HepG2 (cell line): ENCODE measurements around the gene DDN. TPM values are rescaled to one million over a fixed set of nuclear protein-coding genes. Genes with fewer than 3 reads are reported as not detected.

Source experiments
- ATAC-seq: fragments of 200-7000 bp; cut with Tn5 transposase; 3 replicates; pipeline ENCODE4 v1.9.1; 2020; ENCODE audit warnings: mild to moderate bottlenecking, moderate library complexity
- BruUV-seq: library from RNA; stranded (reverse); fragments of 400-500 nt; replicated peaks from 2 replicates; lab custom pipeline; 2021; lab: Mats Ljungman, UMichigan
- CTCF ChIA-PET: fragments of 300-600 bp; formaldehyde crosslinking; extraction: SDS; loops from one replicate; lab custom pipeline; 2021; ENCODE audit warnings: low total read pairs, inconsistent platforms, low intra/inter-chr PET ratio; lab: Yijun Ruan, JAX
- POLR2A ChIA-PET: fragments of 350-600 bp; sonication (Branson Sonifier 250); formaldehyde crosslinking; loops from one replicate; lab custom pipeline; 2020; ENCODE audit warnings: antibody characterized with exemption, inconsistent platforms; lab: Yijun Ruan, JAX
- DNase-seq: peaks from one replicate; pipeline ENCODE4 v3.0.0-alpha.2; 2015; ENCODE audit warnings: low spot score
- FAIRE-seq: peaks from 3 replicates; lab custom pipeline; 2011; peaks lifted over from hg19 to GRCh38; lab: Jason Lieb, UNC
- H2AFZ ChIP-seq: one replicate; pipeline ENCODE4 v1.6.1; 2011; ENCODE audit warnings: low read length, inconsistent platforms
- H3K27ac ChIP-seq: fragments of 300-600 bp; 3 replicates; pipeline ENCODE4 v1.8.0; 2011; ENCODE audit warnings: mixed run types, mild to moderate bottlenecking, mixed read lengths, low read length, inconsistent platforms; ENCODE audit not compliant: insufficient read depth; ENCODE audit errors: extremely low read length
- H3K27me3 ChIP-seq, 2 experiments: fragments of 200-600 bp in 1 of 2; 2 replicates in 1 of 2; 3 replicates in 1 of 2; pipeline versions ENCODE4 v1.6.0 to v1.8.0; 2011; ENCODE audit warnings: low read length in 2 of 2, mild to moderate bottlenecking in 2 of 2, moderate library complexity in 2 of 2, inconsistent platforms in 1 of 2; ENCODE audit not compliant: insufficient read depth in 2 of 2, control insufficient read depth in 1 of 2
- H3K36me3 ChIP-seq, 2 experiments: fragments of 200-600 bp in 1 of 2; replicated peaks in 1 of 2; 2 replicates in 1 of 2; 3 replicates in 1 of 2; pipeline versions ENCODE4 v1.5.1 to v1.8.0; 2011; ENCODE audit warnings: low read length in 2 of 2, inconsistent platforms in 1 of 2; ENCODE audit not compliant: insufficient read depth in 2 of 2, control insufficient read depth in 1 of 2
- H3K4me1 ChIP-seq: 2 replicates; pipeline ENCODE4 v1.5.1; 2012; ENCODE audit warnings: low read length, inconsistent platforms; ENCODE audit not compliant: insufficient read depth
- H3K4me2 ChIP-seq: 2 replicates; pipeline ENCODE4 v1.6.0; 2011; ENCODE audit warnings: low read depth, low read length, inconsistent platforms
- H3K4me3 ChIP-seq, 3 experiments: fragments of 200-600 bp in 1 of 3; sonication (generic), shearing (Covaris generic) in 1 of 3; replicated peaks in 1 of 3; 2 replicates each; pipeline ENCODE4 v1.5.1; 2011 to 2016; ENCODE audit warnings: low read length in 3 of 3, inconsistent platforms in 2 of 3, low read depth in 2 of 3, mild to moderate bottlenecking in 2 of 3, control low read depth in 1 of 3, mixed read lengths in 1 of 3; ENCODE audit not compliant: insufficient read depth in 1 of 3
- H3K79me2 ChIP-seq: one replicate; pipeline ENCODE4 v1.6.1; 2011; ENCODE audit warnings: low read length, inconsistent platforms; ENCODE audit not compliant: insufficient read depth
- H3K9ac ChIP-seq: 2 replicates; pipeline ENCODE4 v1.6.0; 2011; ENCODE audit warnings: mild to moderate bottlenecking, low read depth, low read length, inconsistent platforms; ENCODE audit not compliant: insufficient read depth
- H3K9me3 ChIP-seq: 2 replicates; pipeline ENCODE4 v1.5.1; 2012; ENCODE audit warnings: mild to moderate bottlenecking, low read length
- H4K20me1 ChIP-seq: 2 replicates; pipeline ENCODE4 v1.6.0; 2011; ENCODE audit warnings: inconsistent platforms, mild to moderate bottlenecking, low read length, moderate library complexity; ENCODE audit not compliant: insufficient read depth
- AGO1 ChIP-seq: fragments of 200-400 bp; formaldehyde crosslinking; IDR thresholded peaks from 2 replicates; pipeline ENCODE4 v1.6.1; 2017; ENCODE audit warnings: mild to moderate bottlenecking, low read depth, low read length, moderate library complexity; ENCODE audit not compliant: poor library complexity, severe bottlenecking
- ARID2 ChIP-seq: sonication (generic); formaldehyde crosslinking; IDR thresholded peaks from 2 replicates; pipeline ENCODE4 v1.8.1; 2022; ENCODE audit warnings: mild to moderate bottlenecking, missing genetic modification reagents, borderline replicate concordance
- GABPB1 ChIP-seq: IDR thresholded peaks from 2 replicates; pipeline ENCODE4 v1.6.1; 2016; ENCODE audit warnings: mild to moderate bottlenecking, missing genetic modification reagents, moderate library complexity, missing compliant biosample characterization
- IKZF5 ChIP-seq: IDR thresholded peaks from 2 replicates; pipeline ENCODE4 v1.6.1; 2018; ENCODE audit warnings: missing genetic modification reagents, mild to moderate bottlenecking, missing compliant biosample characterization
- KDM2A ChIP-seq: sonication (generic); formaldehyde crosslinking; IDR thresholded peaks from 2 replicates; pipeline ENCODE4 v1.4.0; 2020; ENCODE audit warnings: low read depth, missing genetic modification reagents, borderline replicate concordance
- NBN ChIP-seq: fragments of 450-650 bp; conservative IDR thresholded peaks from 2 replicates; pipeline ENCODE4 v1.6.1; 2017
- RBFOX2 ChIP-seq: fragments of 200-400 bp; formaldehyde crosslinking; IDR thresholded peaks from 2 replicates; pipeline ENCODE4 v1.6.1; 2017; ENCODE audit warnings: low read depth, mild to moderate bottlenecking, low read length
- RFX1 ChIP-seq: fragments of 450-650 bp; IDR thresholded peaks from 2 replicates; pipeline ENCODE4 v1.6.1; 2017
- RXRB ChIP-seq: IDR thresholded peaks from 2 replicates; pipeline ENCODE4 v1.6.1; 2016; ENCODE audit warnings: borderline replicate concordance, missing genetic modification reagents, missing compliant biosample characterization
- ZNF224 ChIP-seq: sonication (generic); formaldehyde crosslinking; IDR thresholded peaks from 2 replicates; pipeline ENCODE4 v1.5.0; 2020; ENCODE audit warnings: mild to moderate bottlenecking, missing genetic modification reagents
- ZNF296 ChIP-seq: sonication (generic); formaldehyde crosslinking; conservative IDR thresholded peaks from 2 replicates; pipeline ENCODE4 v1.5.0; 2020; ENCODE audit warnings: mild to moderate bottlenecking, missing genetic modification reagents
- ZNF329 ChIP-seq: sonication (generic); formaldehyde crosslinking; IDR thresholded peaks from 2 replicates; pipeline ENCODE4 v1.9.0; 2021; ENCODE audit warnings: low read depth, mild to moderate bottlenecking, missing genetic modification reagents
- ZNF557 ChIP-seq: sonication (generic); formaldehyde crosslinking; IDR thresholded peaks from 2 replicates; pipeline ENCODE4 v1.4.0; 2020; ENCODE audit warnings: missing genetic modification reagents
- ZNF75D ChIP-seq: sonication (generic); formaldehyde crosslinking; IDR thresholded peaks from 2 replicates; pipeline ENCODE4 v1.8.1; 2023; ENCODE audit warnings: missing genetic modification reagents, mild to moderate bottlenecking, borderline replicate concordance
- ZNF780A ChIP-seq: sonication (generic); formaldehyde crosslinking; IDR thresholded peaks from 2 replicates; pipeline ENCODE4 v1.8.0; 2022; ENCODE audit warnings: mild to moderate bottlenecking, missing genetic modification reagents, moderate library complexity
- ZNF782 ChIP-seq: sonication (generic); formaldehyde crosslinking; IDR thresholded peaks from 2 replicates; pipeline ENCODE4 v1.4.0; 2020; ENCODE audit warnings: missing genetic modification reagents, mild to moderate bottlenecking, borderline replicate concordance
- ZNF83 ChIP-seq: sonication (generic); formaldehyde crosslinking; IDR thresholded peaks from 2 replicates; pipeline ENCODE4 v1.4.0; 2020; ENCODE audit warnings: missing genetic modification reagents, mild to moderate bottlenecking, borderline replicate concordance
- ZSCAN12 ChIP-seq: sonication (generic); formaldehyde crosslinking; IDR thresholded peaks from 2 replicates; pipeline ENCODE4 v1.9.0; 2021; ENCODE audit warnings: mild to moderate bottlenecking, missing genetic modification reagents
- WGBS: methylation state at CpG from one replicate; pipeline ENCODE4 v1.1.6; 2017; ENCODE audit warnings: low lambda C conversion rate; 5-methylcytosine and 5-hydroxymethylcytosine counted together
- in situ Hi-C: cut with HindIII; loops from 2 replicates; pipeline ENCODE4 v1.10.0; 2017; ENCODE audit warnings: low pct_unique_long_range_greater_than_20kb; ENCODE audit not compliant: extremely low pct_ligation_motif_present
- intact Hi-C: fragments of 100-400 bp; cut with micrococcal nuclease; formaldehyde crosslinking; loops from one replicate; pipeline ENCODE4 v1.10.0; 2022; ENCODE audit not compliant: unreplicated experiment
- polyA plus RNA-seq, 8 experiments: library from polyadenylated mRNA; depleted of rRNA in 3 of 8; stranded (reverse) in 7 of 8; unstranded in 1 of 8; fragments of >200 nt; fragmentation: Illumina TruSeq in 4 of 8; extraction: Trizol in 4 of 8; gene quantifications; 2 replicates each; pipeline versions ENCODE4 v1.2.1 to v1.2.3, GENCODE V29; 2011 to 2016; ENCODE audit warnings: low read depth in 4 of 8, missing spikeins in 1 of 8, mixed read lengths in 1 of 8; ENCODE audit not compliant: insufficient read depth in 1 of 8
- total RNA-seq, 5 experiments: library from RNA; depleted of rRNA; stranded (reverse); fragments of >200 nt; fragmentation: Illumina TruSeq; extraction: Trizol; gene quantifications; 2 replicates each; pipeline ENCODE4 v1.2.3, GENCODE V29; 2016; ENCODE audit warnings: low read depth in 1 of 5
- TF ChIP-seq, protein P1 (sequence below): sonication (generic); formaldehyde crosslinking; IDR thresholded peaks from 2 replicates; pipeline ENCODE4 v1.4.0; 2020; ENCODE audit warnings: mild to moderate bottlenecking, missing genetic modification reagents

Gene DDN
- total and polyA plus RNA-seq, 2 of the 13 experiments (the other 11 are each of a cell fraction or from before 2014, with no cell fraction given): 0.24 to 0.53 TPM

DNA sequence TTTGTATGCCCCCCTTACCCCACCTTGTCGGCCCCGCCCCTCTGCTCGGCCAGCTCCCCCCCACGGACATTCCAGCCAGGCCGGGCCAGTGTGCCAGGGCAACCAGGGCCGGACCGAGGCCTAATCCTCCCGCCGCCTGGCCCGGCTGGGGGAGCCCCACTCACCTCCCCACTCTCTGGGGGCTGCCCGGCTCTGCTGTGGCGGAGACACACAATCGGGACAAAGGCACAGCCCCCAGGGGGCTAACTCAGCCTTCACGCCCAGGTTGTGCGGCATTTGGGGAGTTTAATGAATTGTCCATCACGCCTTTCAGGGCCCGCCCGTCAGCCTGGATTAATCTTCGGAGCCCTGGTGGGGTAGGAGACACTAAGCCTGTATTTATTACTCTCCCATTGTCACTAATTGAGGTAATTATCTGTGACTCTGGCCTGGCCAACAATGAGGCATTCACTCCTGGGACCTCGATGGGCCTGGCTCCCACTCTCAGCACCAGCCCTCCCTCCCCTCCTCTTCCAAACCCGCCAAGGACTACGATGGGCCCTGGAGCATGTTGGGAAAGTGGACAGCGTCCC, 12.4 kb downstream of the DDN start:
- Histone ChIP-seq H3K9me3 (no peaks in the 10 kb centered on the region), H3K79me2 (no peaks in the 10 kb centered on the region), H3K4me3 (no peak overlapping the region), H4K20me1 (no peaks in the 10 kb centered on the region), H3K36me3 (no peaks in the 10 kb centered on the region), H3K4me1 (no peaks in the 10 kb centered on the region), H3K9ac (no peak overlapping the region), H2AFZ (no peak overlapping the region), H3K4me2 (no peak overlapping the region), H3K27ac (no peak overlapping the region), H3K27me3 (peaks cover 12 to 72% of the 10 kb centered on the region in 2 experiments; a peak in 4 of 5 replicates)
- WGBS: 36% methylated on average over 17 of the region's 23 CpGs
- BruUV-seq: no TSS peak
- intact Hi-C loops (no loop called here), in situ Hi-C loops (no loop called here)
- TF ChIP-seq ARID2 (no peak), RBFOX2 (no peak), GABPB1 (CRISPR knock-in tag) (no peak), RFX1 (no peak)
- ATAC-seq (no peak), FAIRE-seq (no peak), DNase-seq (no peak)
- POLR2A ChIA-PET: no interaction called here
- CTCF ChIA-PET: interaction anchor here (1.5 kb wide), 1 partner anchor 21 kb away, joined by 3 read pairs; no protein-coding TSS in a partner anchor

DNA sequence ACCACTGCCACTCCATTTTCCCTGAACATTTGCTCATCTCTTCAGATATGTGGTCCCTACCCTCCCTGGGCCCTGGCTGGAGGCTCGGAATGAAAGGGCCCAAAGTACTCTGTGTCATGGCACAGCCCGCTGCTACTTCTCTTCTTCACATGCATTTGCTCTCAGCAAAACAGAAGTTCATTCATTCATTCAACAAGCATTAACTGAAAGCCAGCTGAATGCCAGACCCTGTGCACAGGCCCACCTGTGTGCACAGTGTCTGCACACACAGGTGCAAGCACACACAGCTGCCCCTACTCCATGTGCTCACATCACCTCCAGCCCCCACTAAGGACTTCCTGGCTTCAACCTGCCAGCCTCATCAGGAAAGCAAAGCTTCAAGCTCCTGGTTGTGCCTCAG, 13.3 kb downstream of the DDN start:
- Histone ChIP-seq H3K36me3 (no peaks in the 10 kb centered on the region), H3K79me2 (no peaks in the 10 kb centered on the region), H3K4me3 (no peak overlapping the region), H3K9me3 (no peaks in the 10 kb centered on the region), H3K27me3 (peaks cover 20 to 78% of the 10 kb centered on the region in 2 experiments), H3K9ac (no peak overlapping the region), H3K27ac (no peak overlapping the region), H3K4me2 (no peak overlapping the region), H3K4me1 (peaks cover 3% of the 10 kb centered on the region), H4K20me1 (no peaks in the 10 kb centered on the region), H2AFZ (no peak overlapping the region)
- ChIA-PET CTCF (no interaction called here), POLR2A (no interaction called here)
- WGBS: 26% methylated on average over 2 of the region's 2 CpGs
- ATAC-seq: no peak
- TF ChIP-seq ZNF557 (CRISPR knock-in tag): no peak
- no peak for TF ChIP-seq NBN
- no peak for TF ChIP-seq ZNF296 (CRISPR knock-in tag)
- TF ChIP-seq ZNF780A: no peak
- TF ChIP-seq KDM2A (CRISPR knock-in tag): no peak
- TF ChIP-seq ZNF329 (CRISPR knock-in tag): no peak
- no peak for TF ChIP-seq AGO1
- no peak for TF ChIP-seq ZNF75D (CRISPR knock-in tag)
- TF ChIP-seq ZNF83: no peak
- no peak for TF ChIP-seq ZSCAN12 (CRISPR knock-in tag)
- no peak for TF ChIP-seq IKZF5 (CRISPR knock-in tag)
- TF ChIP-seq RXRB (CRISPR knock-in tag): no peak
- TF ChIP-seq, protein P1, sequence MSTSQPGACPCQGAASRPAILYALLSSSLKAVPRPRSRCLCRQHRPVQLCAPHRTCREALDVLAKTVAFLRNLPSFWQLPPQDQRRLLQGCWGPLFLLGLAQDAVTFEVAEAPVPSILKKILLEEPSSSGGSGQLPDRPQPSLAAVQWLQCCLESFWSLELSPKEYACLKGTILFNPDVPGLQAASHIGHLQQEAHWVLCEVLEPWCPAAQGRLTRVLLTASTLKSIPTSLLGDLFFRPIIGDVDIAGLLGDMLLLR (CRISPR knock-in tag): no peak
- TF ChIP-seq ZNF224 (CRISPR knock-in tag): no peak
- no peak for TF ChIP-seq ZNF782 (CRISPR knock-in tag)
- in situ Hi-C loops: no loop called here
- FAIRE-seq: no peak
- DNase-seq: no peak
- BruUV-seq: no TSS peak
- intact Hi-C loops: no loop called here
